WTC11 (cell line): ENCODE measurements around the gene CD46.
"Not testable (repeated sequence)": the region's sequence is repeated elsewhere in the genome, so short reads cannot be mapped to it uniquely, and the experiment has no call there.

Source experiments
- RELA ChIP-seq: sonication (generic); formaldehyde crosslinking; IDR thresholded peaks from 2 replicates; pipeline ENCODE4 v1.8.1; 2022; ENCODE audit warnings: missing genetic modification reagents, mild to moderate bottlenecking, borderline replicate concordance
- TF ChIP-seq, protein P1 (sequence below): fragments of 200-600 bp; IDR thresholded peaks from 2 replicates; pipeline ENCODE4 v1.8.0; 2022; ENCODE audit warnings: antibody characterized with exemption
- TF ChIP-seq, protein P2 (sequence below): sonication (generic); formaldehyde crosslinking; IDR thresholded peaks from 2 replicates; pipeline ENCODE4 v1.8.1; 2023; ENCODE audit warnings: mild to moderate bottlenecking, moderate library complexity, missing genetic modification reagents

DNA sequence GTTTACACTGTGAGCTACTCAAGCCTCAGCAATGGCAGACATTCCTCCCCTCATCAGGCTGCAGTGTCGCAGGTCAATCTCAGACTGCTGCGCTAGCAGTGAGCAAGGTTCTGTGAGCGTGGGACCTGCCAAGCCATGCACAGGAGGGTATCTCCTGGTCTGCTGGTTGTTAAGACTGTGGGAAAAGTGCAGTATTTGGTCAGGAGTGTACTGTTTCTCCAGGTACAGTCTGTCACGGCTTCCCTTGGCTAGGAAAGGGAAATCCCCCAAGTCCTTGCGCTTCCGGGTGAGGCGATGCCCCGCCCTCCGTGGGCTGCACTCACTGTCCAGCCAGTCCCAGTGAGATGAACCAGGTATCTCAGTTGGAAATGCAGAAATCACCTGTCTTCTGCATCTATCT lies 24.2 kb downstream of the CD46 start:
- TF ChIP-seq, protein P1, sequence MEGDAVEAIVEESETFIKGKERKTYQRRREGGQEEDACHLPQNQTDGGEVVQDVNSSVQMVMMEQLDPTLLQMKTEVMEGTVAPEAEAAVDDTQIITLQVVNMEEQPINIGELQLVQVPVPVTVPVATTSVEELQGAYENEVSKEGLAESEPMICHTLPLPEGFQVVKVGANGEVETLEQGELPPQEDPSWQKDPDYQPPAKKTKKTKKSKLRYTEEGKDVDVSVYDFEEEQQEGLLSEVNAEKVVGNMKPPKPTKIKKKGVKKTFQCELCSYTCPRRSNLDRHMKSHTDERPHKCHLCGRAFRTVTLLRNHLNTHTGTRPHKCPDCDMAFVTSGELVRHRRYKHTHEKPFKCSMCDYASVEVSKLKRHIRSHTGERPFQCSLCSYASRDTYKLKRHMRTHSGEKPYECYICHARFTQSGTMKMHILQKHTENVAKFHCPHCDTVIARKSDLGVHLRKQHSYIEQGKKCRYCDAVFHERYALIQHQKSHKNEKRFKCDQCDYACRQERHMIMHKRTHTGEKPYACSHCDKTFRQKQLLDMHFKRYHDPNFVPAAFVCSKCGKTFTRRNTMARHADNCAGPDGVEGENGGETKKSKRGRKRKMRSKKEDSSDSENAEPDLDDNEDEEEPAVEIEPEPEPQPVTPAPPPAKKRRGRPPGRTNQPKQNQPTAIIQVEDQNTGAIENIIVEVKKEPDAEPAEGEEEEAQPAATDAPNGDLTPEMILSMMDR, result not testable (repeated sequence)
- TF ChIP-seq, protein P2, sequence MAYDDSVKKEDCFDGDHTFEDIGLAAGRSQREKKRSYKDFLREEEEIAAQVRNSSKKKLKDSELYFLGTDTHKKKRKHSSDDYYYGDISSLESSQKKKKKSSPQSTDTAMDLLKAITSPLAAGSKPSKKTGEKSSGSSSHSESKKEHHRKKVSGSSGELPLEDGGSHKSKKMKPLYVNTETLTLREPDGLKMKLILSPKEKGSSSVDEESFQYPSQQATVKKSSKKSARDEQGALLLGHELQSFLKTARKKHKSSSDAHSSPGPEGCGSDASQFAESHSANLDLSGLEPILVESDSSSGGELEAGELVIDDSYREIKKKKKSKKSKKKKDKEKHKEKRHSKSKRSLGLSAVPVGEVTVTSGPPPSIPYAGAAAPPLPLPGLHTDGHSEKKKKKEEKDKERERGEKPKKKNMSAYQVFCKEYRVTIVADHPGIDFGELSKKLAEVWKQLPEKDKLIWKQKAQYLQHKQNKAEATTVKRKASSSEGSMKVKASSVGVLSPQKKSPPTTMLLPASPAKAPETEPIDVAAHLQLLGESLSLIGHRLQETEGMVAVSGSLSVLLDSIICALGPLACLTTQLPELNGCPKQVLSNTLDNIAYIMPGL (CRISPR knock-in tag), result not testable (repeated sequence)
- not testable (repeated sequence) for TF ChIP-seq RELA
